ENCODE measurements around the gene PTBP3. TPM values are rescaled to one million over a fixed set of nuclear protein-coding genes. Genes with fewer than 3 reads are reported as not detected.
"Not testable (repeated sequence)": the region's sequence is repeated elsewhere in the genome, so short reads cannot be mapped to it uniquely, and the experiment has no call there.

PTBP3 gene
- total RNA-seq, 1 donor from 2014 or later = 19.3 TPM

GRCh38 chr9:112279501-112279900 lies 53.9 kb downstream of the PTBP3 start:
- Histone ChIP-seq H3K4me1 (ENCODE audit: control insufficient read depth in 3 of 3, insufficient read depth in 3 of 3, low read length in 3 of 3) (no peaks in the 10 kb centered on the region), H3K4me3 (ENCODE audit: low read length in 3 of 3) (no peak overlapping the region), H3K9ac (ENCODE audit: low read depth in 1 of 3, low read length in 3 of 3) (no peak overlapping the region)

DNA sequence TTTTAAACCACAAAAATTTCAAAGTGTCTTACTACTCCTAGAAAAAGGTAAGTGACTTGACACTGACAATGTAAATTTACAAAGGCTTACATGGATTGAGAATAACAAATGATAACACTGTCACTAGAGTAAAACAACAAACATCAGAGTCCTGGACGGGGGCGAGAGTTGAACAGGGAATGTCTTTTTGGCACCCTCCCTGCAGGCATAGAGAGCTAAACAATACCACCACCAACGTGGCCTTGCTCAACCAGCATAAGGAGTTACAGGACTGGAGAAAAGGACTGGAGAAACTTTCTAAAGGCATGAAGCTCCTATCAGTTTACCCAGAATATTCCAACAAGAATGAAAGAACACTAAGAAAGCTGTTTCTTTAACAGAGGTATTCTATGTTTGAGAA lies 55.3 kb downstream of the PTBP3 start:
- no peak overlapping the region for H3K4me3 ChIP-seq (ENCODE audit: low read length in 3 of 3)
- no peaks in the 10 kb centered on the region for H3K4me1 ChIP-seq (ENCODE audit: control insufficient read depth in 3 of 3, insufficient read depth in 3 of 3, low read length in 3 of 3)
- no peak overlapping the region for H3K9ac ChIP-seq (ENCODE audit: low read depth in 1 of 3, low read length in 3 of 3)
- no peaks in the 10 kb centered on the region for H3K36me3 ChIP-seq (ENCODE audit: control insufficient read depth in 3 of 3, insufficient read depth in 3 of 3, low read length in 3 of 3)
- no peak overlapping the region for H3K27ac ChIP-seq (ENCODE audit: low read depth, low read length)
- no peaks in the 10 kb centered on the region for H3K9me3 ChIP-seq (ENCODE audit: control insufficient read depth in 3 of 3, low read length in 3 of 3)
- H3K27me3 ChIP-seq (ENCODE audit: control insufficient read depth in 3 of 3, insufficient read depth in 3 of 3, low read length in 3 of 3) = no peaks in the 10 kb centered on the region

More at GRCh38 chr9:112279501-112279900, 53.9 kb downstream of the PTBP3 start:
- no peak overlapping the region for H3K27ac ChIP-seq (ENCODE audit: low read depth, low read length)
- peaks cover 0 to 4% (median 3%) of the 10 kb centered on the region in 3 donors for H3K36me3 ChIP-seq (ENCODE audit: control insufficient read depth in 3 of 3, insufficient read depth in 3 of 3, low read length in 3 of 3)
- no peaks in the 10 kb centered on the region for H3K27me3 ChIP-seq (ENCODE audit: control insufficient read depth in 3 of 3, insufficient read depth in 3 of 3, low read length in 3 of 3)
- peaks cover 0 to 2% (median 0%) of the 10 kb centered on the region in 3 donors for H3K9me3 ChIP-seq (ENCODE audit: control insufficient read depth in 3 of 3, low read length in 3 of 3)

GRCh38 chr9:112274600-112274999 lies 58.8 kb downstream of the PTBP3 start:
- no peak overlapping the region for H3K27ac ChIP-seq (ENCODE audit: low read depth, low read length)
- no peaks in the 10 kb centered on the region for H3K27me3 ChIP-seq (ENCODE audit: control insufficient read depth in 3 of 3, insufficient read depth in 3 of 3, low read length in 3 of 3)
- no peak overlapping the region for H3K4me3 ChIP-seq (ENCODE audit: low read length in 3 of 3)
- no peaks in the 10 kb centered on the region for H3K9me3 ChIP-seq (ENCODE audit: control insufficient read depth in 3 of 3, low read length in 3 of 3)
- peaks cover 0 to 2% (median 0%) of the 10 kb centered on the region in 3 donors for H3K36me3 ChIP-seq (ENCODE audit: control insufficient read depth in 3 of 3, insufficient read depth in 3 of 3, low read length in 3 of 3)
- H3K4me1 ChIP-seq (ENCODE audit: control insufficient read depth in 3 of 3, insufficient read depth in 3 of 3, low read length in 3 of 3) = no peaks in the 10 kb centered on the region
- no peak overlapping the region for H3K9ac ChIP-seq (ENCODE audit: low read depth in 1 of 3, low read length in 3 of 3)

DNA sequence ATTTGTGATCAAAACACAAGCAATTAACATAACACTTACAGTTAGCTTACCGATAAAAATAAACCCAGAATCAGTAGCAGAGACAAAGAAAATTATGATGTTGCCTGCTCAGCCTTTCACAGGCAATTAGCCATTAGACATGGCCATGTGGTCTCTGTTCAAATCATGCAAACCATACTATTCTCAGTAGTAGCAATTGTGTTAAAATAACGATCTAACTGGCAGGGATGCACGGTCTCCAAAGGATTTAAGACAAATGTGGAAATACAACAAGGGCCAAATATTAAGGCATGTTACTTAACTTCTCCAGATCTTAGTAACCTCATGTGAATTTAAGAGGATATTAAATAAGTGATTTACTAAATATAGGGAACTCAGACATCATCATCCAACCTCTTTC lies 59.5 kb downstream of the PTBP3 start:
- Histone ChIP-seq H3K4me1 (ENCODE audit: control insufficient read depth in 3 of 3, insufficient read depth in 3 of 3, low read length in 3 of 3) (no peaks in the 10 kb centered on the region), H3K4me3 (ENCODE audit: low read length in 3 of 3) (no peak overlapping the region), H3K27me3 (ENCODE audit: control insufficient read depth in 3 of 3, insufficient read depth in 3 of 3, low read length in 3 of 3) (no peaks in the 10 kb centered on the region), H3K9ac (ENCODE audit: low read depth in 1 of 3, low read length in 3 of 3) (no peak overlapping the region), H3K27ac (ENCODE audit: low read depth, low read length) (no peak overlapping the region), H3K9me3 (ENCODE audit: control insufficient read depth in 3 of 3, low read length in 3 of 3) (no peaks in the 10 kb centered on the region), H3K36me3 (ENCODE audit: control insufficient read depth in 3 of 3, insufficient read depth in 3 of 3, low read length in 3 of 3) (peaks cover 0 to 2% (median 0%) of the 10 kb centered on the region in 3 donors)

DNA sequence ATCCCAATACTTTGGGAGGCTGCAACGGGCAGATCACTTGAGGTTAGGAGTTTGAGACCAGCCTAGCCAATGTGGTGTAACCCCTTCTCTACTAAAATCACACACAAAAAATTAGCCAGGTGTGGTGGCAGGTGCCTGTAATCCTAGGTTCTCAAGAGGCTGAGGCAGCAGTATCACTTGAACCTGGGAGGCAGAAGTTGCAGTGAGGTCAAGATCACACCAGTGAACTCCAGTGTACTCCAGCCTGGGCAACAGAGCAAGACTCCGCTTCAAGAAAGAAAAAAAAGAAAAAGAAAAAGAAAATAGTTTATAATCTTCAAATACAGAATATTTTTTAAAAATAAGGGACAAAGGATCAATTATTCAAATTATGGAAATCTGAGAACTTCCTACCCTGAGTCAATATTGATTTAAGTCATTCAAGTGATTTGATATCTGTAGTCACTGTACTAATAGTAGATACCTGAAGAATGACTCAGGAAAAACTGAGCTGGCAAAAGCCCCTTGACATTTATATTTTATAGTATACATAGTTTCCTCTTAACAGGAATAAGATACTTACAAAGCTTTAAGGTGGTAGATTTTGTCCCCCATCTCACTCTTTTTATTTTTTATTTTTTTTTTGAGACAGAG lies 61.8 kb downstream of the PTBP3 start:
- H3K9ac ChIP-seq (ENCODE audit: low read depth in 1 of 3, low read length in 3 of 3) = no peak overlapping the region
- H3K4me1 ChIP-seq (ENCODE audit: control insufficient read depth in 3 of 3, insufficient read depth in 3 of 3, low read length in 3 of 3) = no peaks in the 10 kb centered on the region
- no peaks in the 10 kb centered on the region for H3K9me3 ChIP-seq (ENCODE audit: control insufficient read depth in 3 of 3, low read length in 3 of 3)
- H3K27me3 ChIP-seq (ENCODE audit: control insufficient read depth in 3 of 3, insufficient read depth in 3 of 3, low read length in 3 of 3) = no peaks in the 10 kb centered on the region
- H3K4me3 ChIP-seq (ENCODE audit: low read length in 3 of 3) = no peak overlapping the region
- peaks cover 0 to 4% (median 0%) of the 10 kb centered on the region in 3 donors for H3K36me3 ChIP-seq (ENCODE audit: control insufficient read depth in 3 of 3, insufficient read depth in 3 of 3, low read length in 3 of 3)
- H3K27ac ChIP-seq (ENCODE audit: low read depth, low read length) = no peak overlapping the region

- Histone ChIP-seq H3K27ac (ENCODE audit: low read depth, low read length) (no peak overlapping the region), H3K9me3 (ENCODE audit: control insufficient read depth in 3 of 3, low read length in 3 of 3) (no peaks in the 10 kb centered on the region), H3K9ac (ENCODE audit: low read depth in 1 of 3, low read length in 3 of 3) (no peak overlapping the region), H3K27me3 (ENCODE audit: control insufficient read depth in 3 of 3, insufficient read depth in 3 of 3, low read length in 3 of 3) (no peaks in the 10 kb centered on the region), H3K4me3 (ENCODE audit: low read length in 3 of 3) (no peak overlapping the region), H3K36me3 (ENCODE audit: control insufficient read depth in 3 of 3, insufficient read depth in 3 of 3, low read length in 3 of 3) (peaks cover 0 to 4% (median 0%) of the 10 kb centered on the region in 3 donors), H3K4me1 (ENCODE audit: control insufficient read depth in 3 of 3, insufficient read depth in 3 of 3, low read length in 3 of 3) (no peaks in the 10 kb centered on the region)
Observed at GRCh38 chr9:112268413-112268812, 65.0 kb downstream of the PTBP3 start.

DNA sequence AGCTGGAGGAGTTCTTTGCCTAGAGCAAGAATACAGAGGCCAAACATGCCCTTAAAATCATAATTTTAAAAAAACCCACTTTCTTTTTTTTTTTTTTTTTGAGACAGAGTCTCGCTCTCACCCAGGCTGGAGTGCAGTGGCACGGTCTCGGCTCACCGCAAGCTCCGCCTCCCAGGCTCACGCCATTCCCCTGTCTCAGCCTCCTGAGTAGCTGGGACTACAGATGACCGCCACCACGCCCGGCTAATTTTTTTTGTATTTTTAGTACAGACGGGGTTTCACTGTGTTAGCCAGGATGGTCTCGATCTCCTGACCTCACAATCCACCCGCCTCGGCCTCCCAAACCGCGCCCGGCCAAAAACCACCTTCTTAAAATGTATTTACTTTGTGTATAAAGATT lies 66.3 kb downstream of the PTBP3 start:
- H3K9ac ChIP-seq (ENCODE audit: low read depth in 1 of 3, low read length in 3 of 3); H3K36me3 ChIP-seq (ENCODE audit: control insufficient read depth in 3 of 3, insufficient read depth in 3 of 3, low read length in 3 of 3); H3K9me3 ChIP-seq (ENCODE audit: control insufficient read depth in 3 of 3, low read length in 3 of 3): not testable (repeated sequence)

DNA sequence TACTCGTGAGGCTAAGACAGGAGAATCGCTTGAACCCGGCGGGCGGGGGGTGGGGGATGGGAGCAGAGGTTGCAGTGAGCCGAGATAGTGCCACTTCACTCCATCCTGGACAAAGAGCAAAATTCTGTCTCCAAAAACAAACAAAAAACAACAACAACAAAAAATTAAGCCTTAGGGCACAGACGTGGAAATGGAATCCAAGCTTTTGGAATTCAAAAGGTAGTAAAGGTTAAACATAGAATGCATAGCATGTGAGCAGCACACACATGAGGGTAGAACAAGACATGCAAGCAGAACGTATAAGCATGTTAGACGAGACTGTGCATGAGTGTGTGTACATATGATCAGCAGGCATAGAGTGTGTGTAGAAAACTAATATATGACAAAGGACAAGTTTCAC lies 68.0 kb downstream of the PTBP3 start:
- Histone ChIP-seq H3K36me3 (ENCODE audit: control insufficient read depth in 3 of 3, insufficient read depth in 3 of 3, low read length in 3 of 3) (peaks cover 0 to 3% (median 0%) of the 10 kb centered on the region in 3 donors), H3K9me3 (ENCODE audit: control insufficient read depth in 3 of 3, low read length in 3 of 3) (no peaks in the 10 kb centered on the region), H3K27me3 (ENCODE audit: control insufficient read depth in 3 of 3, insufficient read depth in 3 of 3, low read length in 3 of 3) (no peaks in the 10 kb centered on the region), H3K4me3 (ENCODE audit: low read length in 3 of 3) (no peak overlapping the region), H3K4me1 (ENCODE audit: control insufficient read depth in 3 of 3, insufficient read depth in 3 of 3, low read length in 3 of 3) (no peaks in the 10 kb centered on the region), H3K9ac (ENCODE audit: low read depth in 1 of 3, low read length in 3 of 3) (no peak overlapping the region), H3K27ac (ENCODE audit: low read depth, low read length) (no peak overlapping the region)

More for the DNA sequence above, 66.3 kb downstream of the PTBP3 start:
- H3K27me3 ChIP-seq (ENCODE audit: control insufficient read depth in 3 of 3, insufficient read depth in 3 of 3, low read length in 3 of 3); H3K4me1 ChIP-seq (ENCODE audit: control insufficient read depth in 3 of 3, insufficient read depth in 3 of 3, low read length in 3 of 3); H3K27ac ChIP-seq (ENCODE audit: low read depth, low read length); H3K4me3 ChIP-seq (ENCODE audit: low read length in 3 of 3): not testable (repeated sequence)

GRCh38 chr9:112262577-112262976 lies 70.8 kb downstream of the PTBP3 start:
- Histone ChIP-seq H3K27me3 (ENCODE audit: control insufficient read depth in 3 of 3, insufficient read depth in 3 of 3, low read length in 3 of 3) (no peaks in the 10 kb centered on the region), H3K4me1 (ENCODE audit: control insufficient read depth in 3 of 3, insufficient read depth in 3 of 3, low read length in 3 of 3) (no peaks in the 10 kb centered on the region), H3K36me3 (ENCODE audit: control insufficient read depth in 3 of 3, insufficient read depth in 3 of 3, low read length in 3 of 3) (peaks cover 0 to 2% (median 0%) of the 10 kb centered on the region in 3 donors), H3K9me3 (ENCODE audit: control insufficient read depth in 3 of 3, low read length in 3 of 3) (no peaks in the 10 kb centered on the region), H3K4me3 (ENCODE audit: low read length in 3 of 3) (no peak overlapping the region), H3K9ac (ENCODE audit: low read depth in 1 of 3, low read length in 3 of 3) (no peak overlapping the region), H3K27ac (ENCODE audit: low read depth, low read length) (no peak overlapping the region)

DNA sequence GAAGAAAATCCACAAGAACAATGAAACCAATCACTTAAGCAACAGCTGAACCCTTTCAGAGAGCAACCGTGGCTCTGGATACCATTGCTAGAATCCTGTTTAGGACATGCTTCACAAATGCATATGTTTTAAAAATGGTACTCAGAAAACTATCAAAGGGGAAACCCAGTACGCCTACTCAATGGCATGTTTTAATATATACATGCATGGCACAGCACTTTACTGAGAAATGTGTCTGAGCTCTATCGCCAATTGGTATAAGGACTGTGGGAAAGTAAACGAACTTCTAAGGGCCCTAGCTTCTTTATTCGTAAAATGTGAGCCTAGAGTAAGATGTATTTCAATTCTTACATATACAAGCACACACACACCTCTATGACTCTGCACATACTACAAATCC lies 72.3 kb downstream of the PTBP3 start:
- Histone ChIP-seq H3K27ac (ENCODE audit: low read depth, low read length) (no peak overlapping the region), H3K4me1 (ENCODE audit: control insufficient read depth in 3 of 3, insufficient read depth in 3 of 3, low read length in 3 of 3) (no peaks in the 10 kb centered on the region), H3K27me3 (ENCODE audit: control insufficient read depth in 3 of 3, insufficient read depth in 3 of 3, low read length in 3 of 3) (no peaks in the 10 kb centered on the region), H3K9ac (ENCODE audit: low read depth in 1 of 3, low read length in 3 of 3) (no peak overlapping the region), H3K9me3 (ENCODE audit: control insufficient read depth in 3 of 3, low read length in 3 of 3) (no peaks in the 10 kb centered on the region), H3K36me3 (ENCODE audit: control insufficient read depth in 3 of 3, insufficient read depth in 3 of 3, low read length in 3 of 3) (peaks cover 0 to 2% (median 0%) of the 10 kb centered on the region in 3 donors), H3K4me3 (ENCODE audit: low read length in 3 of 3) (no peak overlapping the region)
